Fibroblast of lung (primary cell): Measurements from ENCODE around the gene ACTR3. TPM values are rescaled to one million over a fixed set of nuclear protein-coding genes. Genes with fewer than 3 reads are reported as not detected.

Experiments used
- DNase-seq, 2 donors: peaks; one replicate each; pipeline versions ENCODE4 v3.0.0 to v3.0.0-alpha.2; 2010; ENCODE audit warnings: low read depth in 2 of 2
- H2AFZ ChIP-seq: 2 replicates; pipeline ENCODE4 v1.5.1; 2012; ENCODE audit warnings: low read length, control low read depth, inconsistent platforms
- H3K27ac ChIP-seq: 2 replicates; pipeline ENCODE4 v1.5.1; 2011; ENCODE audit warnings: low read length, control low read depth; ENCODE audit not compliant: insufficient read depth
- H3K27me3 ChIP-seq: 2 replicates; pipeline ENCODE4 v1.5.1; 2011; ENCODE audit warnings: mild to moderate bottlenecking, low read length; ENCODE audit not compliant: control insufficient read depth, insufficient read depth
- H3K36me3 ChIP-seq: 2 replicates; pipeline ENCODE4 v1.5.1; 2011; ENCODE audit warnings: low read length; ENCODE audit not compliant: control insufficient read depth, insufficient read depth
- H3K4me1 ChIP-seq: 2 replicates; pipeline ENCODE4 v1.5.1; 2011; ENCODE audit warnings: low read length; ENCODE audit not compliant: control insufficient read depth, insufficient read depth; ENCODE audit errors: extremely low read depth
- H3K4me2 ChIP-seq: 2 replicates; pipeline ENCODE4 v1.5.1; 2011; ENCODE audit warnings: low read length, control low read depth; ENCODE audit not compliant: insufficient read depth; ENCODE audit errors: extremely low read depth
- H3K4me3 ChIP-seq, 4 experiments: fragments of 200-600 bp in 1 of 4; sonication (generic) in 1 of 4; replicated peaks in 1 of 4; 2 replicates each; pipeline ENCODE4 v1.5.1; 2011 to 2016; ENCODE audit warnings: low read length in 4 of 4, low read depth in 3 of 4, mild to moderate bottlenecking in 3 of 4, control low read depth in 2 of 4, inconsistent platforms in 1 of 4, mixed read lengths in 1 of 4; ENCODE audit not compliant: insufficient read depth in 1 of 4; ENCODE audit errors: control extremely low read depth in 1 of 4
- H3K79me2 ChIP-seq: 2 replicates; pipeline ENCODE4 v1.5.1; 2012; ENCODE audit warnings: mild to moderate bottlenecking, low read length, inconsistent platforms; ENCODE audit not compliant: control insufficient read depth, insufficient read depth
- H3K9ac ChIP-seq: 2 replicates; pipeline ENCODE4 v1.5.1; 2011; ENCODE audit warnings: mild to moderate bottlenecking, low read length, control low read depth; ENCODE audit not compliant: insufficient read depth
- H3K9me3 ChIP-seq: 2 replicates; pipeline ENCODE4 v1.5.1; 2012; ENCODE audit warnings: low read depth, low read length; ENCODE audit not compliant: control insufficient read depth, insufficient read depth
- H4K20me1 ChIP-seq: 2 replicates; pipeline ENCODE4 v1.5.1; 2011; ENCODE audit warnings: low read length; ENCODE audit not compliant: control insufficient read depth, insufficient read depth; ENCODE audit errors: extremely low read depth
- CTCF ChIP-seq, 2 donors: IDR thresholded peaks in 1 of 2; conservative IDR thresholded peaks in 1 of 2; 1 replicate in 1 of 2; 2 replicates in 1 of 2; pipeline ENCODE4 v1.5.1; 2011 to 2012; ENCODE audit warnings: low read length in 2 of 2, control low read depth in 1 of 2, inconsistent platforms in 1 of 2, low read depth in 1 of 2, mild to moderate bottlenecking in 1 of 2
- EZH2 ChIP-seq: IDR thresholded peaks from 2 replicates; pipeline ENCODE4 v1.5.1; 2012; ENCODE audit warnings: low read length, control low read depth, mild to moderate bottlenecking; ENCODE audit errors: missing control alignments
- polyA plus RNA-seq, 2 donors: library from polyadenylated mRNA; depleted of rRNA in 1 of 2; stranded (reverse) in 1 of 2; unstranded in 1 of 2; fragments of >200 nt; gene quantifications; 2 replicates each; pipeline ENCODE4 v1.2.1, GENCODE V29; 2011 to 2012; ENCODE audit warnings: missing spikeins in 1 of 2
- total RNA-seq: library from RNA; depleted of rRNA; stranded (reverse); fragments of >200 nt; gene quantifications from 2 replicates; pipeline ENCODE4 v1.2.1, GENCODE V29; 2014

The ACTR3 gene
- total and polyA plus RNA-seq, 2 donors (not counting 1 experiment from before 2014, with no cell fraction given), result 177 to 479 TPM

- Histone ChIP-seq H3K9me3 (no peaks in the 10 kb centered on the region), H3K79me2 (no peaks in the 10 kb centered on the region), H2AFZ (no peak overlapping the region), H3K27ac (no peak overlapping the region), H3K27me3 (no peaks in the 10 kb centered on the region), H3K9ac (no peak overlapping the region), H4K20me1 (no peaks in the 10 kb centered on the region), H3K4me2 (no peak overlapping the region), H3K36me3 (no peaks in the 10 kb centered on the region), H3K4me3 (no peak overlapping the region), H3K4me1 (peaks cover 3% of the 10 kb centered on the region)
- TF ChIP-seq CTCF (conservative IDR thresholded peaks at IDR 0.05 in 1 of 2, IDR thresholded peaks at IDR 0.05 in 1 of 2; ENCODE audit: low read depth in 1 of 2, low read length in 2 of 2), result no peak
- no peak for TF ChIP-seq EZH2
- DNase-seq, result no peak
Measured at GRCh38 chr2:113973810-113974209, 83.9 kb downstream of the ACTR3 start.

GRCh38 chr2:113974727-113975126 lies 84.8 kb downstream of the ACTR3 start:
- Histone ChIP-seq H3K4me1 (peaks cover 3% of the 10 kb centered on the region), H3K27ac (no peak overlapping the region), H3K9me3 (no peaks in the 10 kb centered on the region), H3K27me3 (no peaks in the 10 kb centered on the region), H3K79me2 (no peaks in the 10 kb centered on the region), H2AFZ (no peak overlapping the region), H3K9ac (no peak overlapping the region), H3K36me3 (no peaks in the 10 kb centered on the region), H3K4me3 (no peak overlapping the region), H3K4me2 (no peak overlapping the region), H4K20me1 (no peaks in the 10 kb centered on the region)
- no peak for TF ChIP-seq EZH2
- no peak for TF ChIP-seq CTCF (conservative IDR thresholded peaks at IDR 0.05 in 1 of 2, IDR thresholded peaks at IDR 0.05 in 1 of 2; ENCODE audit: low read depth in 1 of 2, low read length in 2 of 2)
- DNase-seq, result no peak

- Histone ChIP-seq H2AFZ (no peak overlapping the region), H3K4me3 (no peak overlapping the region), H3K36me3 (no peaks in the 10 kb centered on the region), H3K9me3 (no peaks in the 10 kb centered on the region), H3K79me2 (no peaks in the 10 kb centered on the region), H3K9ac (no peak overlapping the region), H3K27ac (no peak overlapping the region), H4K20me1 (no peaks in the 10 kb centered on the region), H3K4me1 (peaks cover 3% of the 10 kb centered on the region), H3K27me3 (no peaks in the 10 kb centered on the region), H3K4me2 (no peak overlapping the region)
- no peak for DNase-seq
- TF ChIP-seq CTCF (conservative IDR thresholded peaks at IDR 0.05 in 1 of 2, IDR thresholded peaks at IDR 0.05 in 1 of 2; ENCODE audit: low read depth in 1 of 2, low read length in 2 of 2) (no peak), EZH2 (no peak)
Measured at GRCh38 chr2:113976277-113976928, 86.5 kb downstream of the ACTR3 start.
